GM12891 (cell line): Measurements from ENCODE around the gene ENTR1.

ENCODE experiments used
- DNase-seq: peaks from one replicate; pipeline ENCODE4 v3.0.0; 2011; ENCODE audit warnings: low spot score; ENCODE audit not compliant: insufficient read length
- FAIRE-seq: peaks from 2 replicates; lab custom pipeline; 2011; peaks lifted over from hg19 to GRCh38; lab: Jason Lieb, UNC
- PAX5 ChIP-seq: IDR thresholded peaks from 2 replicates; pipeline ENCODE4 v1.6.1; 2011; ENCODE audit warnings: low read length, moderate library complexity, mild to moderate bottlenecking; ENCODE audit not compliant: insufficient read depth, severe bottlenecking
- POLR2A ChIP-seq: IDR thresholded peaks from 2 replicates; pipeline ENCODE4 v1.6.1; 2011; ENCODE audit warnings: low read depth, low read length, control low read depth
- POLR2AphosphoS5 ChIP-seq: IDR thresholded peaks from 2 replicates; pipeline ENCODE4 v1.6.1; 2011; ENCODE audit warnings: low read depth, low read length, control low read depth
- POU2F2 ChIP-seq: IDR thresholded peaks from 2 replicates; pipeline ENCODE4 v1.6.1; 2011; ENCODE audit warnings: low read depth, mild to moderate bottlenecking, control low read depth, low read length, moderate library complexity
- SPI1 ChIP-seq: IDR thresholded peaks from 2 replicates; pipeline ENCODE4 v1.6.1; 2011; ENCODE audit warnings: low read depth, low read length, control low read depth
- TAF1 ChIP-seq: IDR thresholded peaks from 2 replicates; pipeline ENCODE4 v1.6.1; 2011; ENCODE audit warnings: low read depth, low read length, control low read depth

ENTR1 gene

DNA sequence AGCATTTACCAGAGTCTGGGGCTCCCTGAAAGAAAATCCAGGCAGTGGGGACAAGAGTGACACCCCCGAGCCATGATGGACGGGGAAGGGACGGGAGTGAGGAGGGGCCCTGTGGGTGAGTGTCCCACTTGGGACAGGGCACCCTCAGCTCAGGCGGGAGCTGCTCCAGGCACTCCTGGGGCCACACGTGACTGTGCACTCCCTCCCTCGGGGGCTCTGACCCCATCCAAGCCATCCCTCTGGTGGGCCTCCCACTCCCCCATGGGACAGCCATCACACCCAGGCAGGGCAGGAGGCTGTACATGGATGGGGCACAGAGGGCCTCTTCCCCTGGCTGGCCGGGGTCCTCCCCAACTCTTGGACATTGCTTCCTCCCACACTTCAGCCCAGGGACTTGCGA is 34.0 kb downstream of the ENTR1 start:
- no peak for TF ChIP-seq POLR2AphosphoS5
- no peak for TF ChIP-seq POU2F2
- no peak for TF ChIP-seq POLR2A
- no peak for TF ChIP-seq SPI1
- TF ChIP-seq PAX5, result no peak
- TF ChIP-seq TAF1, result no peak
- FAIRE-seq, result no peak
- no peak for DNase-seq

DNA sequence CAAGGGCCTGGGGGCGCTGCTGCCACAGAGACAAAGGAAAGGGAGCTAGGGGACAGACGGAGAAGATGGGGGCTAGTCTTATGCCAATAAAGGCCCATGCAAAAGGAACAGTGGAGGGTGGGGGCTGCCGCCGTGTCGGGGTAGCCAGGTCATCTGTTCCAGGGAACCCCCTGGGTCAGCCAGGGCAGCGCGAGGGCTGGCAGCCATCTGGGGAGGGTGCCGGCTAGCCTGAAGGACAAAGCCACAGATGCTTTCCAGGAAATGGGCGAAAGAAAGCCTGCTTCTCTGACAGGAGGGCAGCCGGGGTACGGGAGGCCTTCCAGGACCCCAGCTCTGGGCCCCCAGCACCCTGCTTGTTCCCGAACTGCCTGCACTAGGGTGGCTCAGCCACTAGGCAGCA is 35.3 kb downstream of the ENTR1 start:
- no peak for FAIRE-seq

DNA sequence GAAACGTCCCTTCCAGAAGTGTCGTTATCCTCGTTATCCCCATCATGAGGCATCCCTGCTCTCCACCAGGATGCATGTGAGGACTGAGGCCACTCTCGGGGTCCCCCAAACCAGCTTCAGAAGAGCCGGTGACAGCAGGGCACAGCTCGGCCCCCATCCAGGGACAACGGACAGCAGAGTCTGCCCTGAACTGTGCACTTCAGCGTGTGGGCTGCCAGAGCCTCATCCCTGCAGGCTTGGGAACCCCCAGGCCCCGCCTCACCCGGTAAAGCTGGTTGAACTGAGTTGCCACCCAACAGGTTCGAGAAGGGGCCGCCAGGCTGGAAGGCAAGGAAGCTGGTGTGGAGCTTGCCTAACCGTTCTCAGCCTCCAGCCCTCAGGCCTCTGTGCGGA is 36.2 kb downstream of the ENTR1 start:
- no peak for FAIRE-seq
- TF ChIP-seq TAF1 (no peak), PAX5 (no peak), POLR2A (no peak), POLR2AphosphoS5 (no peak), POU2F2 (no peak), SPI1 (no peak)
- DNase-seq, result no peak

More for the DNA sequence above, 35.3 kb downstream of the ENTR1 start:
- DNase-seq, result no peak
- TF ChIP-seq SPI1, result no peak

DNA sequence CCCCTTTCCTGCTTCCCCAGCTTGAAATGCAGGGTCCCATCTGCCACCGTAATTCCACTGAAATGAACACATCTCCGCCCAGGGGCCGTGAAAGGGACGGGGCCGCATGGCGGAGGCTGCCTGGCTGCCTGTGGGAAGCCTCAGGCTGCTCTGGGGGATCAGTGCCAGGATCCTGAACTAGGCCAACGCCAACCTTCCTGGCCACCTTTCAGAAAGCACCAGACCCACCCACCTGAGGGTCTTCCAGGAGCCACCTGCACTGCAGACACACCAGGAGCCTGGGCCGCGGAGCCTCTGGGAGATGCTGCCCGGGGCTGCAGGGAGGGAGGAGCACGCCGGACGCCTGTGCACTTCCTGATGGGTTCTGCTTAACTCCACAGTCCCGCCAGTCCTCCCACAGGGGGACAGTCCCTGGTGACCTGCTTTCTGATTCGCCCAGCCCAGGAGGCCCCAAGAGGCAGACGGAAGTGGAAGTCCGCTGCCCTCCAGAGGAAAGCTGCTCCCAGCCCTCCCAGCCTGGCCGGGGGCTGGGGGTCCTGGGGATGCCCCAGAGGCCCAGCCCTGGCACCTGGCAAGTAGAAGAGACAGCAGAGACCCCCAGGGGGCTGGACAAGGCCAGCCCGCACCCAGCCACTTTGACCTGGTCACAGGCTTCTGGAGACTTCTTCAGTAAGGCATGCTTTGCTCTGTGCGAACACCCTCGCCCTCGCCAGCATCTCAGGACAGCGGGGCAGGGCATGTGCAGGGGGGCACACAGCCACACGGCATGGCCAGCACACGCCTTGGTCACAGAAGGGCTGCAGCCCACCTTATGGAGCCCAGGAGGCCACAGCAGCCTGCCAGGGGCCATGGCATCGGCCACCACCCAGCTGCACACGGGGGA is 36.9 kb downstream of the ENTR1 start, which contains the start of gene CARD9:
TSS of gene CARD9 (minus strand) at position 370 of the 883 bp plus-strand sequence. CDS start 1,591 bp downstream, outside the sequence.
- no peak for FAIRE-seq
- DNase-seq, result no peak
- TF ChIP-seq POLR2AphosphoS5 (no peak), TAF1 (no peak), SPI1 (no peak), PAX5 (no peak), POLR2A (no peak), POU2F2 (no peak)

DNA sequence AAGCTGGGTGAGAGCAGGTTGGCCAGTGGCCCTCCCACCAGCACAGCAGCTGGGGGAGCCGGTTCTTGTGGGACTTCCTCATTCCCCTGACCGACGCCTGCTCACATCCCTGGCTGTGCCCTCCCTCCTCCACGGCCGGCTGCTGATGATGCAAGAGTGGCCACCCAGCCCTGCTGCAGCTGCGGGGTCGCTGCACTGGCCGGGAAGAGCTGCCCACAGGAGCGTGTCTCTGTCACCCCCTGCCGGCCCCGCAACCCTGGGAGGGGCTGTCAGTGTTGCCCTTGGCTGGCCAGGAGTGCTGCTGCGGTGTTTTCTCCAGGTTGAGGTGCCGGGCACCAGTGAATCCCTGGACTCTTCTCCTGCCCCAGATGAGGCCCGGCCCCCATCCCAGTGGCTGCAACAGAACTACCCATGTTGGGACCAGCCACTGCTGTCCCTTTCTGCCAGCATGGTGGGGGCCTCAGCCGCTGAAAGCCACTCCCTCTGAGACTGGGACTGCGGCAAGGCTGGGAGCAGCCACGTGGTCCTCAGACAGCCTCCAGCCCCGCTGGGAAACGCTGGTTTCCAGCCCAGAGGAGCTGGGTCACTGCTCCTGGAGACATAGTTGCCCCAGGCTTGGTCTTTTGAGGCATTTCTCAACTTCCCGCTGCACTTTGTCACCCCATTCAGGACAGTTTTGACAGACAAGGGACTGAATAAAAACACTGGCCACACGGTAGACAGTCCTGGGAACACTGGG is 37.7 kb downstream of the ENTR1 start:
- TF ChIP-seq SPI1 (peak; percentile 72), PAX5 (no peak)
- FAIRE-seq (no peak), DNase-seq (no peak)

DNA sequence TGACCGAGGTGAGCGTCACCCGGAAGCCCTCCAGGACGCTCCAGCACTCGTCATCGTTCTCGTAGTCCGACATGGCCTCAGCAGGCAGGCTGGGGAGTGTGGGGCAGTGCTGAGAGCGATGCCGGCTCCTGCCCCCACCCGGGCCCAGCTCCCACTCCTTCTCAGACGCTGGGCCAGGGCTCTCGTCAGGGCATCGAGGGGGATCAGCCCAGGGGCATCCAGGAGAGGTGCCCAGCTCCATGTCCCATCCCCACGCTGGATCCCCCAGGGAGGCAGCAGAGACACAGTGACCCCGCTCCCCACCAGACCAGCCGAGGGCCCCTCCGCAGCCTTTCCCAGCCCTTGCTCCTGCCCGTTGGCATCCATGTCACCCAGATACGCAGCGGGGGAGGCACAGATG is 38.4 kb downstream of the ENTR1 start:
- TF ChIP-seq TAF1, result no peak
- TF ChIP-seq POLR2AphosphoS5, result no peak
- TF ChIP-seq POLR2A, result no peak
- TF ChIP-seq POU2F2, result no peak
- TF ChIP-seq SPI1, result no peak
- no peak for TF ChIP-seq PAX5
- no peak for FAIRE-seq
- no peak for DNase-seq

DNA sequence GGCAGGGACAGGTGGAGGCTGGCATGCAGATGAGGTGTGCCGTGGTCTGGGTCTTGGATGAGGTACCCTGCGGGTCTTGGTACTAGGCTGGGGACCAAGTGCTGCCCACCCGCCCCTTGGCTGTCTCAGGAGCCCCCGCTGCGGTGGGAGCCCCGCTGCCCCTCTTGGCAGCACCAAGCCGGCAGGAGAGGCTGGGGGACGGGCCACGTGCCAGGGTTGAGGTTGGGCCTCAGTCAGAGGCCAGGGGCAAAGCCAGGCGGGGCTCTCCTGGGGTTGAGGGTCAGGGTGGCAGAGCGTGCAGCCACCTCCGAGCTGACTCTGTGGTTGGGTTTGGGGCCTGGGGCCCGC is 38.9 kb downstream of the ENTR1 start:
- no peak for FAIRE-seq
- DNase-seq, result no peak
- no peak for TF ChIP-seq POLR2A
- no peak for TF ChIP-seq TAF1
- TF ChIP-seq PAX5, result no peak
- no peak for TF ChIP-seq POLR2AphosphoS5
- TF ChIP-seq SPI1, result no peak
- TF ChIP-seq POU2F2, result no peak

DNA sequence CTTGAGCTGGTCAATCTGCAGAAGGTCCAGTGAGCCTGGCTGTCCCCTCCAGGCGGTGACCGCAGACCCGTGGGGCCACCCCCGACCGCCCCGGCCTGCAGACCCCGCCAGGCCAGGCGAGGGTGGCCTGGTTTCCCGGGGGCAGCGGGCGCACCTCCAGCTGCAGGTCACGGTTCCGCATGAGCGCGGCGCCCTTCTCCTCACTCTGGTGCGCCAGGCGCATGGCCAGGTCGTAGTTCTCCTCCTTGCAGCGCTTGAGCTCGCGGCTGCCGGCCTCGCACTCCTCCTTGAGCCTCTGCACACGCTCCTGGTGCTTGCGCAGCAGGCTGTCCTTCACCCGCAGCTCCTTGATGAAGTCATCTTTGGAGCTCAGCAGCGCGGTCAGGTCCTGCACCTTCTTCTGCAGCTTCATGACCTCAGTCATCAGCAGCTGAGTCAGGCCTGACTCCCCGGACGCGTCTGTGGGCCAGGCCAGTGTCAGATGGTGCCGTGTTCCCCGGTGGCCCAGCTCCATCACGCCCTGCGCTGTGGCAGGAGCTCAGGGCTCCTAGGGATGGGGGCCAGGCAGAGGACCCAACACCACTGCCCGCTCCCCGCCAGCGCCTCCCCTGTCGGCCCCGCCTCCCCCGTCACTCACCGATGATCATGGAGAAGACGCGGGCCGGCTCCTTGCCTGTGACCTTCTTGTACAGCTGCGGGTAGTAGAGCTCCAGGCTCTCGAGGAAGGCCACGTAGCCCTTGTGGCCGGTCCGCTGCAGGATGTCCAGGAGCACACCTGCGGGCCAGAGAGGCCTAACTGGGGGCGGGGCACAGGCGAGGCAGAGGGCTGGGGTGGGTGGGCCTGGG is 39.5 kb downstream of the ENTR1 start:
- no peak for DNase-seq
- FAIRE-seq, result no peak
- no peak for TF ChIP-seq TAF1
- no peak for TF ChIP-seq PAX5
- TF ChIP-seq POU2F2, result no peak
- no peak for TF ChIP-seq POLR2A
- no peak for TF ChIP-seq POLR2AphosphoS5
- no peak for TF ChIP-seq SPI1

DNA sequence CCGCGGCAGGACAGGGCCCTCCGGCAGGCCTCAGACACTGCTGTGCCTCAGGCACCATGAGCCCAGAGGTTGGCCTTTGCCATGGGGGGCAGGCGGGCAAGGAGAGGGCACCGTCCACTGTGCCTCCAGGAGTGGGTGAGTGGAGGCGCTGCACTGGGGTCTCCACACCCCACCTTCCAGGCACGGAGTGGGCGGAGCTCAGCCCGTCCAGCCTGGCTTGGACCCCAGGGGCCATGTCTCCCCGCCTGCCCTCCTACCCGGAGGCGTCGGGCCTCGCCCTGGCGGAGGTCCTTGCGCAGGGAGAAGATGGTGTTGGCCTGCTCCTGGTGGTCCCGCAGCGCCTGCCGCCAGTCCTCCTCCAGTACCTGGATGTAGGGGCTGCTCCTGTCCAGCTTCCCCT is 40.4 kb downstream of the ENTR1 start:
- no peak for DNase-seq
- FAIRE-seq, result no peak
- TF ChIP-seq POLR2A (no peak), POLR2AphosphoS5 (no peak), POU2F2 (no peak), TAF1 (no peak), PAX5 (no peak), SPI1 (no peak)
